NCI-H2107 treated with DMSO at 0.1 percent for 48 hours (cell line): ENCODE data around the gene TTC7B.

Experiments
- DNase-seq: peaks from one replicate; lab custom pipeline; 2025; ENCODE audit not compliant: unreplicated experiment; lab: John Stamatoyannopoulos, UW

Gene TTC7B

DNA sequence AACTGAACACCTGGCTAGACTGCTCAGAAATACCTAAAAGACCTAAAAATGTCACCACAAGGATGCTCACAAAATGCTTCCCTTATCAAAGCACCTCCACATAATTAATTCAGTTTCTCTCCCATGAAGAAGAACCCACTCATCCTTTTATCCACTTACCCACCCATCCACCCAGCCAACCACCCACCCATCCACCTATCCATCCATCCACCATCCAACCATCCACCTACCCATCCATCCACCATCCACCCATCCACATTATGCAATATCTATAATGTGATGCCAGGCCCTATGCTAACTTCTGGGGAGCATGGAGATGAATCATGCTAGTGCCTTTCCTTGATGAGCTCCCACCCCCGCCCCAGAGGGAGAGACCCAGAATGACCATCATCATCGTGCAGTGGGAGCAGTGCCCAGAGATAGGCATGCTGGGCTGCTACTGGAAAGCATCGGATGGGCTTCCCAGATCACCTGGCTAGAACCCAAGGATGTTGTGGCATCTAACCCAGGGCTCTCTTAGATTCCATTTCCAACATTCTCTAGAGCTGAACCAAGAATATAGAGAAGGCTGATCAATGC lies 166.6 kb downstream of the TTC7B start:
- DNase-seq: no peak

DNA sequence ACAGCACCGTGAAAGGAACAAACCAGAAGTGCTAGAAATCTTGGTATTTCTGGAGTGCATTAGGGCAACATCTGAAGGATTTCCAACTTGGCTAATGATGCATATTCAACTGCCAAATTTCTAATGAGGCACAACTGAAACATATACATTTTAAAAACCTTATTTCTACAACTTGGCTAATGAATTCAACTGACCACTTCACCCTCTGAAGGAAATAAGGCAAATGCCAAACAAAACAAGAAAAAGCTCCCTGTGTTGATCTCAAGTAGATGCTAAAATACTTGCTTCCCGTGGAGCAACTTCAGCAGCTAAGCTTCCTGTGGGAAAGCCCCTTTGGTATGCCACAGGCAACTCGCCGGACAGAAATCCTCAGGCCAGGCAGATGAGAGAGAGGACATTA lies 167.1 kb downstream of the TTC7B start:
- DNase-seq: no peak

DNA sequence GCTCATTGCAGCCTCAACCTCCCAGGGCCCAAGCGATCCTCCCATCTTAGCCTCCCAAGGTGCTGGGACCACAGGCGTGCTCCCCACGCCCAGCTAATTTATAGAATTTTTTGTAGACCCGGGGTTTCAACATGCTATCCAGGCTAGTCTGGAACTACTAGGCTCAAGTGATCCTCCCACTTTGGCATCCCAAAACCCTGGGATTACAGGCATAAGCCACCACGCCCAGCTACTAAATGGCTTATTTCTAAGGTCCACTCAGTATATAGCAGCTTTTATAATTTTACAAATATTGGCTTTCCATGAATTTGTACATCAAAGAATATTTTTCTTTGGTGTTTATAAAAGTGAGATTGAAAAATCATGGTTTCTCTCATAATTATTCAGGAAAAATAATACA lies 167.8 kb downstream of the TTC7B start:
- DNase-seq: no peak

DNA sequence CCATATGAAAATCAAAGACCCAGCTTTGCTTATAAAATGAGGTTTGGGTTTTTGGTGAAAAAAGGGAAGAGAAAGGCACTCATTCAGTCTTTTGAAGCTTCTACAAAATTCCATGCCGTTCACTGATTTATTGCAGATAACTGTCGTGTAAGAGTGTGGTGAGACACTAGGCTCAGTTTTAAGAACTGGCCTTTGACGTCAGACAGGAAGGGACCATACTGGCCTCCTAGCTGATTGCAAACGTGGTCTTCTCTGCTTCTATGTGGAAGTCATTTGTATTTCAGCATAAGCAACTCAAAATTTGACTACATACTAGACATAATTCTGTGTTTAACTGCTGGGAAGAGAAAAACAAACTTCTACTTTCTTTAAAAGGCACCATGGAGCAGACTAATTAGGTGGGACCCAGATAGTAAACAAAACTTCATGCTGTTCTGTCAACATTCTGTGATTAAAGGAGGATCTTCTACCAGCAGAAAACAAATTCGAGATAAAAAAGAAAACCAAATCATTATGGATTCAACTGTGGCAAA lies 168.7 kb downstream of the TTC7B start:
- DNase-seq: no peak

DNA sequence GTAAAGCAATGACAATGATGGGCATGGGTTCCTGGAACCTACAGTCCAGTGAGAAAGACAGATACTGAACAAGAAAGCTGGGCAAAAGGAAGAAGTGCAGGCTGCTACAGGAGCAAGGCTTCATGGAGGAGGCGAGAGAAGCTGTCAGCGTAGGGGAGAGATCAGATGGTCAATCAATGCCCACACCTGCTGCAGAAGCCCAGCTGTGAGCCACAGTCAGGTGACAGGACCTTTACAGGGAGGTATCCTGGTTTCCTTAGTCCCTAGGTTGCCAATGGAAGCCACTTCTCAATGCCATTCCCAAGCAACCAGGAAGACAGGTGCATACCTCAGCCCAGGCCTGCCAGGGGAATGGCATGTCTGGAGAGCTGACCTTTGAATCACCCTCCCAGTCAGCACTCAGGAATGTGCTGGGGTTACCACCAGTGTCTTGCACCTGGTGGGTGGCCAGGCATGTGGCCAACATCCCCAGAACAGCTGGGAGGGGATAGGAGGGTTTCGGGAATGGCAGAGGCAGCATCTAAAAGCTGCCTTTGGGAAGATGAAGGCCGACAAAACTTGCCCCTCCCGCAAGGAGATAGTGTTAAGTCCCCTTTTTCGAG lies 170.3 kb downstream of the TTC7B start:
- DNase-seq: no peak

DNA sequence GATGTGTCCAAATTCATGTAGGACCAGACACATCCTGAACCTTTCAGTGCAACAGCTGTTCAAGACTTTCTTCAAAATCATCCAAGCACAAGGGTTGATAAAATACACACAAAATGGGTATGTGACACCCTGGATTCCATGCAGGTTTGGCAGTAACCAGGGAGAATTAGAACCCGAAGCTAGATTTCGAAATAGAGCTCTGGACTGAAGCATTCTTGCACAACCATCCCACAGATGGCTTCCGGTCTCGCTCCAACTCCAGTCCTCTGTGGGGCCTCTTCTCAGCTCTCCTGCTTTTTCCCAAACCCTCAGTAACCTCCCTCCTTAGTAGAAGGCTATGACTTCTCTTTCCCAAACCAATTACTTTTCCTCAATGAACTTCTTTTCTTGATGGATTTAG lies 171.3 kb downstream of the TTC7B start:
- no peak for DNase-seq

DNA sequence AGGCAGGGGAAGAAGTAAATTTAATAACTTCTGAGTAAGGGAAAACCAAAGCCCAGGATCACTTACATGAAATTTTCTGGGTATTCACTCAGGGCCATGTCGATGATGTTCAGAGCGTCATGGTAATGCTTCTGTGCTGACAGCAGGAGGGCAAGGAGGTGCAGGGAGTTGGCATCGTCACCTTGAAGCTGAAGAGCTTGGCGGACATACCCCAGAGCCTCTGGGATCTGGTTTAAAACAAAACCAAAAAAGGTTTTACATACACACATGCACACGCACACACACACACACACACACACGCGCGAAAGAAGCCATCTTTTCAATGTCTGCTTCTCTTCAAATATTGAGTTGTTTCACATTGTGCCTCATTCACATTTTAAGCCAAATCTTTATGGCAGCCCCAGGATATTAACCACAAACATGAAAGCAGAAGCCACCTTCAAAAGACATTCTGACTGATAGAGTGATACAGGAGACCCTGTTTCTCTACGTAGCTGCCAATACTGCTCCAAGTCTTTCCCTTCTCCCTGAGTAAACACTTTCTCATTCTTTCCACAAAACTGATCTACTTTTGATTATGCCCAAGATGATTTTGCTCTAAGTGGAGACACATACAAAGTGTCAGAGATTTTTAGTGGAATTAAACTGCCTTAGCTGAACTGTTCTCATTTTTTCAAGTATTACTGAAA lies 172.1 kb downstream of the TTC7B start:
- DNase-seq: no peak

DNA sequence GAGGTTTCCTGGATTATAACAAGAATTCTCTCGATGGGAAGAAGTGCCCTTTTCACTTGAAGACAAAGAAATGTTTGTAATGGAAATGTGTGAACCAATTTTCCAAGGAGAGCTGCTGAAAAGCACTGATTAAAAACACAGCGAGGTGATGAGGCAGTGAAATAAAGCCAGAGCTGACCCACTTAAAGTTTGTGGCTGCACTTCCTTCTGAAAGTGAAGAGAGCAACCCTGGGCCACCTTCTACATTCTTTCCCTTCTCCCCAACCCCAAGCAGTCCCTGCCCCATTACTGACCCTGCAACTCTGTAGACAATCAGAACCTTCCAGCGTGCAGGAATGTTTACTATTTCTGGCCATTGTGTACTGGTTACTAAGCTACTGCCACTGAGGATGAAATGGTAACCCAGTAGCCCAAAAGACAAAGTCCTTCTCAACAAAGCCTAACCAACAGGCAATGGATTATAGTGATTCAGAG lies 173.9 kb downstream of the TTC7B start:
- no peak for DNase-seq

DNA sequence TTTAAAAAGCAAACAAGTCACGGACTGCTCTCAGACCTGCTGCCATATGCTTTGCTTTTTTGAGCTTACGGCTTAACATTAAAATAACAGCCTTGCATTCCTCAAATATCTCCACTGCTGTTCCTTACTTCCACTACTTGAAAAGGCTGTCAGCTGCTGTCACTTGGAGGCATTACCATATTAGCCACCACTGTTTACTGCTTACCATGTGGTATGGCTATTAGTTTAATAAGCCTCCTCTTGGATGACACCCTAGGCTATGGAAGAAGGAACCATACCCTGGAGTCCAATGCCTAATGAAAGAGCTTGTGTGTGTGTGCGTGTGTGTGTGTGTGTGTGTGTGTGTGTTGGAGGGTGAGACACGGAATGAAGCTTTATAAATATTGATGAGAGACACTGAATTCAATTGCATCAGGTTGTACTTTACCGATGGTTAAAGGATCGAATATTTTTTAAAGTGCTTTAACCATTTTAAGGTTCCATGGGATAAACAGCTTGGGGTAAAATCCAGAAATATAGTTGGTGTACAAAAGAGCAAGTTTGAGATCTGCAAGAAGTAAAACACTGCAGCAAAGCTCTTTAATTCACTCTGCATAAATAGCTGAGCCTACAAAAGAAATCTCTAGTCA lies 174.5 kb downstream of the TTC7B start:
- no peak for DNase-seq

DNA sequence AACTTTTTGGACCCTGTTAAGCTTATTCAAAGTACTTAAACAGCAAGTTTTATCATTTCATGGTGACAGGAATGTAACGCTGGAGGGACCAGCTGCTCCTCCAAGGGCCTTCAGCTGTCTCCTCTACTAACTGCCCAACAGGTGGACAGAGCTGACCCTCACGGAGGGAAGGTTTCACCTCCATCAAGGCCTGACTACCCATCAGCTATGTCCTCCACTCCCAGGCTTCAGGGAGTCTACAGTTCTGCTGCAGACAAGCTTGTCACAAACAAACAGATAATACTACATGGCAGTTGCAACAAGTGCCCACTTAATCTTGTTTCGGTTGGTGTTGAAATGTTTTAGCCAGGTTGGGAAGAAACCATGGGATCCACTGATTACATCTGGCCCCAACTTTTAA lies 175.1 kb downstream of the TTC7B start:
- no peak for DNase-seq

DNA sequence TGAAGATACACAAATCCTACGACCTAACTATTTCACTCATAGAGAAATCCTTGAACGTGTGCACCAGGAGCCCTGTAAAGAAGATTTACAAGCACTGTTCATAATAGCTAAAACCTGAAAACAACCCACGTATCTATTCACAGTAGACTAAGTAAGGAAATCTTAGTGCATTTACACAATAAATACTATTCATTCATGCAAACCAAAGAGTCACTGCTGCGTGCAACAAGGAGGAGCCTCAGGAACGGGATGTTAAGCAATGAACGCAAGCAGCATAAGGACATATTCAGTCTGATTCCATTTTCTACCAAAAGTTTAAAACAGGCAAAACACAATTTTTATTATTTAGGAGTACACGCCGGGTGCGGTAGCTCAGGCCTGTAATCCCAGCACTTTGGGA lies 176.6 kb downstream of the TTC7B start:
- no peak for DNase-seq

DNA sequence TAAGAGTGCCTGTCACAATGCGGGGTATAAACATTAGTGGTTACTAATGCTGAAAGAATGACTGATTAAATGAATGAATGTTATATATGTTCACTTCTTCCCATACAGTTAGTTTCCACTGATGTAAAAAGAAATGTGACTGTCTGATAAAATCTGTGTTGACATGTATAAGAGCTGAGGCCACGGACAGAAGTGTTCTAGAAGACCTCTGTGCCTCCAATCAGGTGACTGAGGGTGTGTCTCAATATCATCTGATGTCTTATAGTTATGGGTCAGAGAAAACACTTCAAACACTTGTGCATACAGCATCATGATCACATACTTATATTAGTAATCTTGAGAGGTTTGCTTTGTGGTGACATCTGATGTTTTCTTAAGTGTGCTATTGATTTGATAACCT lies 183.4 kb downstream of the TTC7B start:
- DNase-seq: no peak

DNA sequence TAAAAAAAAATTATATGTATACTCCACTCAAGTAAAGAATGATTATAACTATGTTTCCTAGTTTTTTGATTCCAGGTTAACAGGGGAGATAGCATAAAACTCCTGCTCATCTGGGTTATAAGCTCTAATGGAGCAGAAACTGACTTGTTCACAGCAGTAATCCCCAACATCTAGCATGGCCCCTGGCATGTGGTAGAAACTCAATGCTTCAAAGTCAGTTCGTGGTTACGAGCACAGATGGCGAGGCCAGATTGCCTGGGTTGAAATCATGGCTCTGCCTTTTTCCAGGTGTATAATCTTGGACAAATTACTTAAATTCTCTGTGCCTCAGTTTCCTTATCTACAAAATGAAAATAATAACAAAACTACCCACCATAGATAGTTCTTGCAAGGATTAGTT lies 183.8 kb downstream of the TTC7B start:
- DNase-seq: no peak

DNA sequence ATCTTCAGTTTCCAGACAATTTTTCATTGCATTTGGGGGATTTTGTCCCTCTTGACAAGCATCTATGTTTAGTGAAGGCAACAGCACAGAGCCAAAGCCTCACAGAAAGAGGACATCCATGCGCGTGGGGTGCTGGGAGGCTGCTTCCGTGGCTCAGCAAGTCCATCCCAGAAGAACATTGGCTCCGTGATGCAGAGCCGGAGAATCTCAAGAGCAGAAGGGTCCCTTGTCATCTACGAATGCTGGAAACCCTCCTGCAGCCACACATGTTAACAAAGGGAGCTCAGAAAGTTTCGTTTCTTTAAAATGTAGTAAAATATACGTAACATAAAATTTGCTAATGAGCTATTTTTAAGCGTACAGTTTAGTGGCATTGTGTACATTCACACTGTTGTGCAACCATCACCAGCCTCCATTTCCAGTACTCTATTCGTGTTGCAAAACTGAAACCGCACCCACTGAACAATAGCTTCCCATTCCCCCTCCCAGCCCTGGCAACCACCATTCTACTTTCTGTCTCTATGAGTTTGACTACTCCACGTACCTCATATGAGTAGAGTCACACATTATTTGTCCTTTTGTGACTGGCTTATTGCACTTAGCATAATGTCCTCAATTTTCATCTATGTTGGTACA lies 185.9 kb downstream of the TTC7B start:
- DNase-seq: no peak

DNA sequence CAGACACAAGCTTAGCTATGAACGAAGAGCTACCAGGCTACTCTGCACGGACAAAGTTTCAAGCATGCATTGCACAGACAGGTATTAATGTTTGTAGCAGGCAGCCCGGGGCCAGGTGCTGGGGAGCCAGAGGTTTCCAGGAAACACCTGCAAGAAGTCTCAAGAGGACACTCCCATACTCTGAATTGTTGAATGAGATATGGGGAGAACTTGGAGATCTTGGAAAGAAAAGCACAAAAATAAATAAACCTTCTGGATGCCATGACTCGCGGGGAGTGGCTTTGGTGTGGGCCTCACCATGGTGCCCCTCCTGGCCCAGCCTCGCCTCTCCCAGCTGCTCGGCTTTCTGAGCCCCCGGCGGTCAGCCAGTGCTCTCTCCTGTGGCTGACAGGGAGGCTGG lies 186.8 kb downstream of the TTC7B start:
- no peak for DNase-seq

DNA sequence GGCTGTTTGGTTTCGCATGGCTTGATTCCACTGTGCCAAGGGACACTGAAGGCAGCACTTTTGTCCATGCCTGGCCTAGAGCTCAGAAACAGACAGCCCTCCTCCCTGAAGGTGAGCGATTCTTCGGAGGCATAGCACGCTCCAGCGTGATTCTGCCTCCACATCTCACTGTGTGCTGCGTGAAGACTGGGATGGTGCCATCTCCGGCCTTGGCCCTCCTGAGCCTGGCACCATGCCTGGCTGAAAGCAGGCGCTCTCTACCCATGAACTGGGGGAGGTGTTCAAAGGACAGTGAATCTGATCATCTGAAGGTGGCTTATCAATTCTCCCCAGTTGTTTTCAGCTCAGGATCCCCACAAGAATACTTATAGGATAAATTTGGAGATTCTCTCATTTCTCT lies 187.4 kb downstream of the TTC7B start:
- DNase-seq: no peak

DNA sequence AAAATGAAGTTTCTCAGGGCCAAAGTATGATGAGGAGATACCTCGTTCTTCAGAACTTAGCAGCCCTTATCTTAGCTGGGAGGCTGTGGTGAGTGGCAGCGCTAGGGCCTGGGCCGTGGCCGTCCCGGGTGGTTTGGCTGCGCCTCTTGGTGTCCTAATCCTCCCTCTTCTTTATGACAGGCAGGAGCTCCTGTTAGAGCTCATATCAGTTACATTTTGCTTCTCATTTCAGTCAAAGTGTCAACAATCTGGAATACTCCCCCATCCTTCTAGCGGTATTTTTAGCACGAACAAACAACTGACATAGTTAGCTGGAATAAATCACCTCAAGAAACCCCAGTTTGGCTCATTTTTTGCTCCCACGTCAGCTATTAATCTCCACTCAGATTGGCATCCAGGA lies 188.8 kb downstream of the TTC7B start:
- DNase-seq: peak; percentile 38

DNA sequence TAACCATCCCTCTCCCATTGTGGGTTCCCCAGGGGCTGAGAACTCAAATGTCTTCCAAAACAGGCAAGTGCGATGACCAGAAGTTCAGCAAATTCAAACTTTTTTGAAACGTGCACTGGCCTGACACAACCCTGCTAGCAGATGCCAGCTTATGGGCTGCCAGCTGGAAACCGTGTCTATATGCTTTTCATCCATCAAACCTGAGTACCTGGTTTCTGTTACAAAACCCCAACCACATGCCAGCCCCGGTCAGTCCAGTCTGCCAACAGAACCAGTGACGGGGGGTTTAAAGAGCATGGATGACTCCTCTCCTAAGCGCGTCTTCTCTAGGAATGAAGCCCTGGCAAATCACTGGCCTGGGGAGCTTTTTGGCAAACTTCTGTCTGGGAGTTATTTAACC lies 189.7 kb downstream of the TTC7B start:
- peak; percentile 61 for DNase-seq

DNA sequence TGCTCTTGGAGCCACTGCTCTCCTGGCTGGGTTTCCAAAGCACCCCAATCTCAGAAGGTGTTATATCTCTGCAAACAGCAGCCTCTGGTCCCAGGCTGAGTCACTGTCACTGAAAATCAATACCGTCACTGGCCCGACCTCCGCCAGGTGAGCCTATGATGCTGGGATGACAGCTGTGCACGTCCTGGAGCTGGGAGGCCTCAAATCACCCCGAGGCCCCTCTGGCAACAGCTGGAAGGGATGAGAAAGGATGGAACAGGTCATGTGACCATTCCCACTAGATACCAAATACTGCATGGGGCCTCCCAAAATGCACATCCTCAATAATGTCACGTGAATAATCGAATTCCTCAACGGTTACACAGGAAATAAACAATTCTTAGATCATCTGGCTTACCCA lies 190.8 kb downstream of the TTC7B start:
- DNase-seq: no peak

DNA sequence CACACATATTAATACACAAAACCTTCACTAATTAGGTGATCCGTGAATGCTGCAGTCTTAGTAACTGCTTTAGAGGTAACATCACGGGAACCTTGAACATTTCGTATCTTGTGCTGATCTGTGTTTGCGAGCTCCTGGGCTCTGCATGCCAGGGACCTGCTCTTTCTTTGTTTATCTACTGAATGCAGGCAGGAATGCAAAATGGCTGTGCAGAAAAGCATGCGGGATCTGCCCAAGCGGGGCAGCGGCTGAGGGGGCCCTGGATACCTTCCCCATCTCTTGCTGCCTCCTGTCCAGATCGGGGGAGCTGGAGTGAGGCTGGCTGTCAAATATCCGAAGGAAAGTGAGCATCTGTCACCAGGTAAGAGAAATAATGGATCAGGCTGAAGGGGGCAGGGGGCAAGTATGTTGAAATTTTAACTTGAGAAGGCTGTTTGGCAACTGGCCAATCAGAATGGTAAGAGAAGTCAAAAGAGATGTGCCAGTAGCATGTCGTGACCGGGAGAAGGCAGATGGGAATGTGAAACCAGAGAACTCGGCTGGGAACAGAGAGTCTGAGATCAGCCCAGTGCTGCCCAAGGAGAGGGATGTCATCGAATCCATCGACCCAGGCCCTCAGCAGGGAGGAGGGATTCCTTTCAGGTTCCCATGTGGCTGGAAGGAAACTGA lies 191.4 kb downstream of the TTC7B start:
- peak; percentile 90 for DNase-seq

DNA sequence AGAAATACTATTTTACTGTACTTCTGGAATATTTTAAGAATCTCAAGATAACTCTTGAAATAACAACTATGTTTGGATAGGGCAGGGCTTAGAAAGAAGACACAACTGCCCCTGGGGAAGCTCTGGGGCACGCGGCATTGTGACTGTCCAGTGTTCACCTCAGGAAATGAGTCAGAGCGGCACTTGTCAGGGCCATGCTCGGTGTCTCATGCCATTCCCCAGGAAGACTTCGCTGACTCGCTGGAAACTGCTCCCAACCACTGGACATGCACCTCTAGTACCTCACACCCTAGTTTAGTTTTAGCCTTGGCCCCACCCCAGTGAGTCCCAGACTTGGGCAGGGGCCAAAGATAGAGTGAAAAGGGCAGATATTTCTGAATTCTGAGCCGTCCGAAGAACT lies 192.0 kb downstream of the TTC7B start:
- no peak for DNase-seq
